Measurements from ENCODE around the gene FOCAD. TPM values are rescaled to one million over a fixed set of nuclear protein-coding genes. Genes with fewer than 3 reads are reported as not detected.

The FOCAD gene
- total RNA-seq, 1 experiment from 2014 or later, result 34.9 TPM

DNA sequence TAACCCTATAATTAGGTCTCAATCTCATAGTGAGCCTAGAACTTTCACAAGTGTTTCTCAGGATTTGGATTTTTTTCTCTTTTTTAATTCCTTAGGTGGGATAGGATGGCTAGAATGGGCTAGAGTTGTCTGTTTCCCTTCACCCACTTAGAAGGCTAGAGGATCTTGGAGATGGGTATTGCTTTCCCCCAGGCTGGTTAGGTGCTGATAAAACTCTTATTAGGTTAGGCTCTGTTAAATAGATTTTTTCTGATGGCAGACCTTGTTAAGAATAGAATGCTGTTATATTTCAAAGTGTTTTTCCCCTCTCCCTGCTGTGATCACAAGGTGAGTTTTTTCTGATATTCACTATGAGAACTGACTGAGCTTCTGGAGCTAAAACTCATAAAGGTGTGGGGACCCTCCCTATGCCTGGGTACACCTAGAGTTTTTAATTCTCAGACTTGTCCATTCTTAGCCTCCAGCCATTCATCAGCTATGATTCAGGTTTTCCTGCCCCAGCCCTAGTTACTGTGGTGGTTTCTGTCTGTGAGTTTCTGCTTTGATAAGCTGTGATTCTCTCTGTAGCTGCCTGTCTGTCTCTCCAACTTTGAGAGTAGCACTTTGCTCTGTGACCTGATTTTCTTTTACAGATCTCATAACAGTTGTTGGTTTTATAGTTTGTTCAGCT, 215.0 kb downstream of the FOCAD start:
- Histone ChIP-seq H4K20me1 (ENCODE audit: insufficient read depth, low read depth, low read length) (no peaks in the 10 kb centered on the region), H3K79me2 (ENCODE audit: low read length) (no peaks in the 10 kb centered on the region)
- no peak for DNase-seq

DNA sequence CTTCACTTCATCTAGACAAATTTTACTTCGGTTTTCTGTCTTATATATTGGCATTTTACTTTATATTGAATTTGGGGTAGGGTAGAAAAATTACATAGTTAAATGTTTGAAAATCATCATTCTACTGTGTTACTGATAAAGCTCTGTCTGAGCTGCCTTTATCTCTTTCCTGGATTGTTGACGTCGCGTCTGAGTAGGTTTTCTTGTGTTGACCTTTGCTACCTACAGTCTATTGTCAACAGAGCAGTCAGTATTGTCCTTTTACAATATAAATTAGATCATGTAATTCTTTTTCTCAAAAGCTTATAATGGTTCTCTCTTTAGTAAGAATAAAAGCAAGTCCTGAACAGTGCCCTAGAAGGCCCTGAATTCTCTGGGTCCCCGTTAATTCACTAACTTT, 219.2 kb downstream of the FOCAD start:
- Histone ChIP-seq H3K4me2 (ENCODE audit: low read depth, low read length, poor library complexity, severe bottlenecking) (no peak overlapping the region), H4K20me1 (ENCODE audit: insufficient read depth, low read depth, low read length) (no peaks in the 10 kb centered on the region), H2AFZ (ENCODE audit: low read length) (no peak overlapping the region), H3K9ac (ENCODE audit: low read length) (no peak overlapping the region), H3K4me3 (ENCODE audit: low read length) (no peak overlapping the region), H3K9me2 (replicated peaks; ENCODE audit: insufficient read depth, low read length) (no peaks in the 10 kb centered on the region), H3K27ac (ENCODE audit: low read length) (no peak overlapping the region), H3K4me1 (ENCODE audit: low read length) (no peaks in the 10 kb centered on the region), H3K79me2 (ENCODE audit: low read length) (no peaks in the 10 kb centered on the region), H3K36me3 (ENCODE audit: insufficient read depth, low read length) (no peaks in the 10 kb centered on the region), H3K27me3 (ENCODE audit: low read length) (no peaks in the 10 kb centered on the region), H3K9me3 (ENCODE audit: low read length) (no peaks in the 10 kb centered on the region)
- no peak for DNase-seq

More for the DNA sequence above, 215.0 kb downstream of the FOCAD start:
- Histone ChIP-seq H3K9me2 (replicated peaks; ENCODE audit: insufficient read depth, low read length) (no peaks in the 10 kb centered on the region), H3K4me2 (ENCODE audit: low read depth, low read length, poor library complexity, severe bottlenecking) (no peak overlapping the region), H3K4me3 (ENCODE audit: low read length) (no peak overlapping the region), H3K36me3 (ENCODE audit: insufficient read depth, low read length) (no peaks in the 10 kb centered on the region), H2AFZ (ENCODE audit: low read length) (no peak overlapping the region), H3K4me1 (ENCODE audit: low read length) (no peaks in the 10 kb centered on the region), H3K9me3 (ENCODE audit: low read length) (no peaks in the 10 kb centered on the region), H3K27ac (ENCODE audit: low read length) (no peak overlapping the region), H3K27me3 (ENCODE audit: low read length) (no peaks in the 10 kb centered on the region), H3K9ac (ENCODE audit: low read length) (no peak overlapping the region)

DNA sequence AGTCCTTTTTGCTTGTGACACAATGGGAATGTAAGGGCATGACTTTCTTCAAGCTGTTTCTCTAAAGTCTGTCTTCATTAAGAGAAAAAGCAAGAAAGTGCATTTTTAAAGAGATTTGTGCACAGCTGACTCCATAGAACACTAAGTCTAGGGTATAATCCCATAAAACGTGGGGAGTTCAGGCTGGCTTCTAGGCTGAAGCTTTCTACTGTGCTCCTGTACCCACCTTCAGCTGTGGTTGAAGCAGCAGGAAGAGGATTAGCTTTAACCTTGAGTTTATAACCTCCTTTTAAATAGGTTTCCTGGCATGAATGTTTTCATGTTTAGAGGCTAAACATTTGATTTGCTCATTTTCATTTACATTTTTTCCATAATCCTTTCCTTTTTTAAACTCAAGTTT, 220.9 kb downstream of the FOCAD start:
- no peaks in the 10 kb centered on the region for H3K9me3 ChIP-seq (ENCODE audit: low read length)
- H2AFZ ChIP-seq (ENCODE audit: low read length), result no peak overlapping the region
- no peaks in the 10 kb centered on the region for H3K4me1 ChIP-seq (ENCODE audit: low read length)
- H4K20me1 ChIP-seq (ENCODE audit: insufficient read depth, low read depth, low read length), result no peaks in the 10 kb centered on the region
- H3K27me3 ChIP-seq (ENCODE audit: low read length), result no peaks in the 10 kb centered on the region
- no peaks in the 10 kb centered on the region for H3K36me3 ChIP-seq (ENCODE audit: insufficient read depth, low read length)
- H3K4me3 ChIP-seq (ENCODE audit: low read length), result no peak overlapping the region
- no peaks in the 10 kb centered on the region for H3K9me2 ChIP-seq (replicated peaks; ENCODE audit: insufficient read depth, low read length)
- H3K4me2 ChIP-seq (ENCODE audit: low read depth, low read length, poor library complexity, severe bottlenecking), result no peak overlapping the region
- H3K9ac ChIP-seq (ENCODE audit: low read length), result no peak overlapping the region
- H3K27ac ChIP-seq (ENCODE audit: low read length), result no peak overlapping the region
- no peaks in the 10 kb centered on the region for H3K79me2 ChIP-seq (ENCODE audit: low read length)
- DNase-seq, result no peak

DNA sequence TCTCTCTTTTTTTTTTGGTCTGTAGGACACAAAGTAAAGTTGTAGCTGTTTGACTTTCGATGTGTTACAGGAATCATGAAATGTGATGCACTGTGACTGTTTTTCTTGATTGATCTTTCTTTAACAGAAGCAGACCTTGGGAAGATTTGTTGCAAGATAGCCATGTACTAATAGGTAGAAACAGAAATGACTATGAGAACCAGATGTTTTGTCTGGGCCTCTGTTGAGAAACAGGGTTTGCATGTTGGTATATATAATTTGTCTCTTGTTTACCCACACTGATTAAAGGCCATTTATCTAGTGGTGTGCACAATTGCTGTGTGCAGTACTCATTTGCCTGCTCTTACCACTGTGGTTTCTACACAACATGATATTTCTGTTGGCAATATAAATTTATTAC, 222.3 kb downstream of the FOCAD start:
- Histone ChIP-seq H3K9ac (ENCODE audit: low read length) (no peak overlapping the region), H3K36me3 (ENCODE audit: insufficient read depth, low read length) (no peaks in the 10 kb centered on the region), H3K4me2 (ENCODE audit: low read depth, low read length, poor library complexity, severe bottlenecking) (no peak overlapping the region), H3K27ac (ENCODE audit: low read length) (no peak overlapping the region), H2AFZ (ENCODE audit: low read length) (no peak overlapping the region), H3K4me1 (ENCODE audit: low read length) (no peaks in the 10 kb centered on the region), H3K9me3 (ENCODE audit: low read length) (no peaks in the 10 kb centered on the region), H3K4me3 (ENCODE audit: low read length) (no peak overlapping the region), H3K27me3 (ENCODE audit: low read length) (no peaks in the 10 kb centered on the region), H3K79me2 (ENCODE audit: low read length) (no peaks in the 10 kb centered on the region), H4K20me1 (ENCODE audit: insufficient read depth, low read depth, low read length) (no peaks in the 10 kb centered on the region), H3K9me2 (replicated peaks; ENCODE audit: insufficient read depth, low read length) (no peaks in the 10 kb centered on the region)
- DNase-seq, result no peak

DNA sequence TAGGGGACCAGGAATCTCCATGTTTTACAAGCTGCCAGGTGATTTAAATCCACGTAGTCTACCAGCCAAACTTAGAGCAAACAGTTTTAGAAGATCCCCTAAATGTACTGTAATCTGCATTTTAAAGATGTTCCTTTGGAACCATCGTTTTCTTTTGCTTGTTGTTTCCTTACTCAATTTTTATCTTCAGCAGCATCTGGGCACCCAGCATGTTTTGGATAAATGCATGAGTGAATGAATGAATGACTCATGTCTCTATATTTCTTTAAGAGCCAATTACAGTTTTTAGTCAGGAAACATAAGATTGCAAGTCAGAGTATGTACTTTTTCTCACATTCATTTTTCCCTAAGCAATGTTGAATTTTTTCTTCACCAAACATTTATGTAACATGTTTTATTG, 224.4 kb downstream of the FOCAD start:
- Histone ChIP-seq H3K4me3 (ENCODE audit: low read length) (no peak overlapping the region), H3K9ac (ENCODE audit: low read length) (no peak overlapping the region), H3K27ac (ENCODE audit: low read length) (no peak overlapping the region), H3K9me3 (ENCODE audit: low read length) (no peaks in the 10 kb centered on the region), H3K4me1 (ENCODE audit: low read length) (no peaks in the 10 kb centered on the region), H4K20me1 (ENCODE audit: insufficient read depth, low read depth, low read length) (no peaks in the 10 kb centered on the region), H2AFZ (ENCODE audit: low read length) (no peak overlapping the region), H3K79me2 (ENCODE audit: low read length) (no peaks in the 10 kb centered on the region), H3K9me2 (replicated peaks; ENCODE audit: insufficient read depth, low read length) (no peaks in the 10 kb centered on the region), H3K36me3 (ENCODE audit: insufficient read depth, low read length) (no peaks in the 10 kb centered on the region), H3K4me2 (ENCODE audit: low read depth, low read length, poor library complexity, severe bottlenecking) (no peak overlapping the region), H3K27me3 (ENCODE audit: low read length) (no peaks in the 10 kb centered on the region)
- DNase-seq, result no peak

GRCh38 chr9:20914556-20914955, 230.5 kb downstream of the FOCAD start:
- Histone ChIP-seq H3K4me3 (ENCODE audit: low read length) (no peak overlapping the region), H3K9me3 (ENCODE audit: low read length) (no peaks in the 10 kb centered on the region), H3K9me2 (replicated peaks; ENCODE audit: insufficient read depth, low read length) (no peaks in the 10 kb centered on the region), H3K79me2 (ENCODE audit: low read length) (no peaks in the 10 kb centered on the region), H3K36me3 (ENCODE audit: insufficient read depth, low read length) (no peaks in the 10 kb centered on the region), H3K9ac (ENCODE audit: low read length) (no peak overlapping the region), H4K20me1 (ENCODE audit: insufficient read depth, low read depth, low read length) (no peaks in the 10 kb centered on the region), H3K27ac (ENCODE audit: low read length) (no peak overlapping the region), H2AFZ (ENCODE audit: low read length) (no peak overlapping the region), H3K4me1 (ENCODE audit: low read length) (no peaks in the 10 kb centered on the region), H3K27me3 (ENCODE audit: low read length) (no peaks in the 10 kb centered on the region), H3K4me2 (ENCODE audit: low read depth, low read length, poor library complexity, severe bottlenecking) (no peak overlapping the region)
- DNase-seq, result no peak

- H3K4me3 ChIP-seq (ENCODE audit: low read length), result no peak overlapping the region
- no peaks in the 10 kb centered on the region for H3K4me1 ChIP-seq (ENCODE audit: low read length)
- no peaks in the 10 kb centered on the region for H3K27me3 ChIP-seq (ENCODE audit: low read length)
- H3K36me3 ChIP-seq (ENCODE audit: insufficient read depth, low read length), result no peaks in the 10 kb centered on the region
- no peak overlapping the region for H3K4me2 ChIP-seq (ENCODE audit: low read depth, low read length, poor library complexity, severe bottlenecking)
- H3K9me2 ChIP-seq (replicated peaks; ENCODE audit: insufficient read depth, low read length), result no peaks in the 10 kb centered on the region
- H3K9me3 ChIP-seq (ENCODE audit: low read length), result no peaks in the 10 kb centered on the region
- no peak overlapping the region for H3K27ac ChIP-seq (ENCODE audit: low read length)
- no peak for DNase-seq
- H4K20me1 ChIP-seq (ENCODE audit: insufficient read depth, low read depth, low read length), result no peaks in the 10 kb centered on the region
- no peak overlapping the region for H3K9ac ChIP-seq (ENCODE audit: low read length)
- H3K79me2 ChIP-seq (ENCODE audit: low read length), result no peaks in the 10 kb centered on the region
- no peak overlapping the region for H2AFZ ChIP-seq (ENCODE audit: low read length)
These were observed 237.3 kb downstream of the FOCAD start for GRCh38 chr9:20921362-20921761.

GRCh38 chr9:20925256-20926045, 241.4 kb downstream of the FOCAD start:
- no peak overlapping the region for H2AFZ ChIP-seq (ENCODE audit: low read length)
- no peaks in the 10 kb centered on the region for H3K9me3 ChIP-seq (ENCODE audit: low read length)
- DNase-seq, result no peak
- no peak overlapping the region for H3K9ac ChIP-seq (ENCODE audit: low read length)
- H3K36me3 ChIP-seq (ENCODE audit: insufficient read depth, low read length), result no peaks in the 10 kb centered on the region
- no peaks in the 10 kb centered on the region for H4K20me1 ChIP-seq (ENCODE audit: insufficient read depth, low read depth, low read length)
- H3K4me1 ChIP-seq (ENCODE audit: low read length), result no peaks in the 10 kb centered on the region
- no peak overlapping the region for H3K4me3 ChIP-seq (ENCODE audit: low read length)
- no peaks in the 10 kb centered on the region for H3K27me3 ChIP-seq (ENCODE audit: low read length)
- H3K9me2 ChIP-seq (replicated peaks; ENCODE audit: insufficient read depth, low read length), result no peaks in the 10 kb centered on the region
- H3K79me2 ChIP-seq (ENCODE audit: low read length), result no peaks in the 10 kb centered on the region
- H3K27ac ChIP-seq (ENCODE audit: low read length), result no peak overlapping the region
- H3K4me2 ChIP-seq (ENCODE audit: low read depth, low read length, poor library complexity, severe bottlenecking), result no peak overlapping the region
